ENCODE results near the gene MAGEA9B.
A peak's percentile ranks its signal among the peaks of the same experiment; 100 is the strongest.
"Not testable (repeated sequence)": the region's sequence is repeated elsewhere in the genome, so short reads cannot be mapped to it uniquely, and the experiment has no call there.

Gene MAGEA9B

GRCh38 chrX:149549701-149550100, 37.6 kb downstream of the MAGEA9B start, which contains the start of gene HSFX3:
HSFX3 (minus strand) TSS chrX:149549924; CDS start chrX:149549852, 72 bp downstream.
- not testable (repeated sequence) for H3K27ac ChIP-seq

- not testable (repeated sequence) for H3K27ac ChIP-seq
Observed at GRCh38 chrX:149547782-149548181, 39.5 kb downstream of the MAGEA9B start.

- not testable (repeated sequence) for H3K27ac ChIP-seq
Observed at GRCh38 chrX:149546962-149547361, 40.3 kb downstream of the MAGEA9B start.

GRCh38 chrX:149545545-149546543, 41.4 kb downstream of the MAGEA9B start:
- not testable (repeated sequence) for H3K27ac ChIP-seq

- peak overlapping the region; percentile 93 for H3K27ac ChIP-seq
- TF ChIP-seq CTCF (conservative IDR thresholded peaks at IDR 0.05) (no peak), ZFX (IDR thresholded peaks at IDR 0.05) (no peak)
Observed at GRCh38 chrX:149541521-149542047, 45.7 kb downstream of the MAGEA9B start.

- H3K27ac ChIP-seq = peak within 1 kb of the TSS; percentile 93
- TF ChIP-seq CTCF (conservative IDR thresholded peaks at IDR 0.05) (no peak), ZFX (IDR thresholded peaks at IDR 0.05) (no peak)
Observed at GRCh38 chrX:149540621-149541520, 46.4 kb downstream of the MAGEA9B start, which contains the start of gene EOLA1. EOLA1 (plus strand) TSS chrX:149541012; CDS start chrX:149545631, 4,619 bp downstream.

- H3K27ac ChIP-seq = peak overlapping the region; percentile 93
Observed at GRCh38 chrX:149540131-149540620, 47.1 kb downstream of the MAGEA9B start.

GRCh38 chrX:149539283-149540130, 47.8 kb downstream of the MAGEA9B start:
- peak overlapping the region; percentile 93; the same call in 1 of the 2 replicates for H3K27ac ChIP-seq
- TF ChIP-seq CTCF (conservative IDR thresholded peaks at IDR 0.05) (no peak), ZFX (IDR thresholded peaks at IDR 0.05) (no peak)

More at GRCh38 chrX:149540131-149540620, 47.1 kb downstream of the MAGEA9B start:
- TF ChIP-seq ZFX (IDR thresholded peaks at IDR 0.05) (no peak), CTCF (conservative IDR thresholded peaks at IDR 0.05) (no peak)

- H3K27ac ChIP-seq = not testable (repeated sequence)
Observed at GRCh38 chrX:149537474-149537873, 49.8 kb downstream of the MAGEA9B start.

- H3K27ac ChIP-seq = not testable (repeated sequence)
Observed at GRCh38 chrX:149534926-149535602, 52.2 kb downstream of the MAGEA9B start.

- not testable (repeated sequence) for H3K27ac ChIP-seq
Observed at GRCh38 chrX:149533999-149534398, 53.3 kb downstream of the MAGEA9B start.

GRCh38 chrX:149532868-149533267, 54.4 kb downstream of the MAGEA9B start:
- not testable (repeated sequence) for H3K27ac ChIP-seq

Measured in C4-2B (cell line).